ENCODE data around the gene SHC1.

The SHC1 gene

GRCh38 chr1:154934358-154934948, 36.1 kb downstream of the SHC1 start:
- DNase-seq, result no peak

- DNase-seq, result no peak
Measured at GRCh38 chr1:154931940-154932487, 38.5 kb downstream of the SHC1 start.

- DNase-seq, result no peak
Measured at GRCh38 chr1:154926201-154926600, 44.3 kb downstream of the SHC1 start.

- no peak for DNase-seq
Measured at GRCh38 chr1:154925335-154926170, 45.0 kb downstream of the SHC1 start.

- no peak for DNase-seq
Measured at GRCh38 chr1:154923695-154924094, 46.9 kb downstream of the SHC1 start.

- no peak for DNase-seq
Measured at GRCh38 chr1:154913273-154913672, 57.3 kb downstream of the SHC1 start.

- no peak for DNase-seq
Measured at GRCh38 chr1:154912755-154913154, 57.8 kb downstream of the SHC1 start.

All from RPMI8226 (cell line).